H1 (cell line): ENCODE data around the gene FNDC11. TPM values are rescaled to one million over a fixed set of nuclear protein-coding genes. Genes with fewer than 3 reads are reported as not detected.

Experiments
- CTCF ChIA-PET: fragments of 300-600 bp; sonication (Branson Sonifier 250); formaldehyde crosslinking; loops from one replicate; lab custom pipeline; 2021; ENCODE audit not compliant: partially characterized antibody; lab: Charles Lee
- POLR2A ChIA-PET: fragments of 300-600 bp; sonication (Branson Sonifier 250); formaldehyde crosslinking; loops from one replicate; lab custom pipeline; 2021; ENCODE audit warnings: inconsistent platforms; ENCODE audit not compliant: partially characterized antibody; lab: Charles Lee
- DNase-seq, 2 experiments: peaks; one replicate each; pipeline versions ENCODE4 v3.0.0 to v3.0.0-alpha.2; 2010 to 2022; ENCODE audit warnings: low spot score in 2 of 2, low read depth in 1 of 2, mixed read lengths in 1 of 2
- FAIRE-seq: peaks from 2 replicates; lab custom pipeline; 2011; peaks lifted over from hg19 to GRCh38; lab: Jason Lieb, UNC
- H2AFZ ChIP-seq: 2 replicates; pipeline ENCODE4 v1.8.1; 2012; ENCODE audit warnings: low read length, inconsistent platforms
- H2AK5ac ChIP-seq: 2 replicates; pipeline ENCODE4 v1.6.1; 2013; ENCODE audit warnings: low read depth, low read length
- H2BK120ac ChIP-seq: replicated peaks from 2 replicates; pipeline ENCODE3; 2013; ENCODE audit warnings: low read depth, low read length, inconsistent platforms
- H2BK12ac ChIP-seq: 2 replicates; pipeline ENCODE4 v1.6.1; 2013; ENCODE audit warnings: low read depth, low read length
- H2BK15ac ChIP-seq: 2 replicates; pipeline ENCODE4 v1.6.1; 2013; ENCODE audit warnings: low read length
- H2BK20ac ChIP-seq: 2 replicates; pipeline ENCODE4 v1.6.1; 2013; ENCODE audit warnings: low read length
- H2BK5ac ChIP-seq: 2 replicates; pipeline ENCODE4 v1.6.1; 2013; ENCODE audit warnings: low read depth, low read length
- H3K14ac ChIP-seq: 2 replicates; pipeline ENCODE4 v1.6.1; 2013; ENCODE audit warnings: inconsistent platforms; ENCODE audit not compliant: insufficient read length
- H3K18ac ChIP-seq: 2 replicates; pipeline ENCODE4 v1.6.1; 2013; ENCODE audit warnings: low read length; ENCODE audit errors: extremely low read depth
- H3K23ac ChIP-seq: 2 replicates; pipeline ENCODE4 v1.6.1; 2013; ENCODE audit warnings: inconsistent platforms; ENCODE audit not compliant: insufficient read length
- H3K23me2 ChIP-seq: 2 replicates; pipeline ENCODE4 v1.6.1; 2013; ENCODE audit warnings: low read depth, low read length
- H3K27ac ChIP-seq: 2 replicates; pipeline ENCODE4 v1.6.1; 2011; ENCODE audit warnings: low read depth, low read length, inconsistent platforms
- H3K27me3 ChIP-seq, 4 experiments: replicated peaks in 1 of 4; 1 replicate in 1 of 4; 2 replicates in 3 of 4; pipeline versions ENCODE4 v1.6.1 to v1.8.1; 2011 to 2013; ENCODE audit warnings: low read length in 3 of 4, mild to moderate bottlenecking in 3 of 4, inconsistent platforms in 2 of 4, mixed read lengths in 2 of 4, moderate library complexity in 1 of 4; ENCODE audit not compliant: control insufficient read depth in 3 of 4, insufficient read depth in 3 of 4; ENCODE audit errors: extremely low read depth in 1 of 4
- H3K36me3 ChIP-seq, 4 experiments: 2 replicates each; pipeline versions ENCODE4 v1.6.1 to v1.8.1; 2011 to 2013; ENCODE audit warnings: mild to moderate bottlenecking in 4 of 4, low read length in 3 of 4, moderate library complexity in 2 of 4, control low read depth in 1 of 4, inconsistent platforms in 1 of 4; ENCODE audit not compliant: insufficient read depth in 4 of 4, control insufficient read depth in 2 of 4
- H3K4ac ChIP-seq: replicated peaks from 2 replicates; pipeline ENCODE3; 2013; ENCODE audit warnings: low read length, low read depth, mixed read lengths, inconsistent platforms; ENCODE audit not compliant: insufficient read length
- H3K4me1 ChIP-seq, 4 experiments: replicated peaks in 1 of 4; 1 replicate in 1 of 4; 2 replicates in 3 of 4; pipeline versions ENCODE4 v1.6.1 to v1.8.1; 2011 to 2013; ENCODE audit warnings: low read length in 3 of 4, inconsistent platforms in 2 of 4, mixed read lengths in 1 of 4; ENCODE audit not compliant: insufficient read depth in 4 of 4, control insufficient read depth in 3 of 4
- H3K4me2 ChIP-seq, 2 experiments: 2 replicates each; pipeline versions ENCODE4 v1.6.1 to v1.8.1; 2011 to 2013; ENCODE audit warnings: low read depth in 2 of 2, low read length in 2 of 2, control low read depth in 1 of 2, inconsistent platforms in 1 of 2, mild to moderate bottlenecking in 1 of 2; ENCODE audit not compliant: insufficient read depth in 1 of 2
- H3K4me3 ChIP-seq, 4 experiments: fragments of 200-600, 300-600 bp in 1 of 4; sonication (generic), shearing (Covaris generic), sonication (Bioruptor Twin) in 1 of 4; 2 replicates each; pipeline versions ENCODE4 v1.5.1 to v1.8.1; 2011 to 2016; ENCODE audit warnings: low read length in 4 of 4, low read depth in 3 of 4, control low read depth in 2 of 4, inconsistent platforms in 2 of 4, mild to moderate bottlenecking in 2 of 4, mixed read lengths in 1 of 4, moderate library complexity in 1 of 4; ENCODE audit not compliant: insufficient read depth in 2 of 4; ENCODE audit errors: extremely low read depth in 1 of 4
- H3K56ac ChIP-seq: replicated peaks from 2 replicates; pipeline ENCODE3; 2013; ENCODE audit warnings: low read depth, mild to moderate bottlenecking, mixed read lengths, low read length, inconsistent platforms; ENCODE audit not compliant: insufficient read length
- H3K79me1 ChIP-seq: 2 replicates; pipeline ENCODE4 v1.6.1; 2013; ENCODE audit warnings: low read depth, low read length, control low read depth
- H3K79me2 ChIP-seq, 2 experiments: 2 replicates each; pipeline versions ENCODE4 v1.6.1 to v1.8.1; 2012 to 2013; ENCODE audit warnings: low read length in 2 of 2, mild to moderate bottlenecking in 2 of 2, inconsistent platforms in 1 of 2; ENCODE audit not compliant: insufficient read depth in 2 of 2, control insufficient read depth in 1 of 2
- H3K9ac ChIP-seq, 4 experiments: replicated peaks in 1 of 4; 1 replicate in 1 of 4; 2 replicates in 3 of 4; pipeline versions ENCODE4 v1.6.1 to v1.8.1; 2011 to 2013; ENCODE audit warnings: low read depth in 3 of 4, low read length in 3 of 4, control low read depth in 2 of 4, mild to moderate bottlenecking in 2 of 4, moderate library complexity in 2 of 4, inconsistent platforms in 1 of 4; ENCODE audit errors: extremely low read depth in 1 of 4
- H3K9me3 ChIP-seq, 2 experiments: 2 replicates each; pipeline versions ENCODE4 v1.6.1 to v1.8.1; 2012 to 2013; ENCODE audit warnings: mild to moderate bottlenecking in 2 of 2, moderate library complexity in 2 of 2, control low read depth in 1 of 2, inconsistent platforms in 1 of 2, low read depth in 1 of 2, low read length in 1 of 2, mixed read lengths in 1 of 2; ENCODE audit not compliant: insufficient read depth in 2 of 2
- H4K20me1 ChIP-seq, 2 experiments: replicated peaks in 1 of 2; 2 replicates each; pipeline versions ENCODE3 to v1.8.1; 2011 to 2013; ENCODE audit warnings: inconsistent platforms in 2 of 2, low read length in 2 of 2, mild to moderate bottlenecking in 1 of 2; ENCODE audit not compliant: insufficient read depth in 2 of 2, control insufficient read depth in 1 of 2
- H4K5ac ChIP-seq: 2 replicates; pipeline ENCODE4 v1.6.1; 2013; ENCODE audit warnings: low read length, low read depth, mixed read lengths, inconsistent platforms; ENCODE audit not compliant: insufficient read length
- H4K8ac ChIP-seq: 2 replicates; pipeline ENCODE4 v1.8.0; 2013; ENCODE audit warnings: mild to moderate bottlenecking, moderate library complexity, low read length, inconsistent platforms; ENCODE audit not compliant: insufficient read depth; ENCODE audit errors: extremely low read depth
- H4K91ac ChIP-seq: replicated peaks from 2 replicates; pipeline ENCODE3; 2013; ENCODE audit warnings: low read length, mixed read lengths, inconsistent platforms; ENCODE audit not compliant: insufficient read length
- BACH1 ChIP-seq: IDR thresholded peaks from 2 replicates; pipeline ENCODE4 v1.6.1; 2012; ENCODE audit warnings: low read length, improper control_type of control experiment
- BCL11A ChIP-seq, 2 experiments: IDR thresholded peaks; one replicate each; pipeline ENCODE4 v1.6.1; 2011; ENCODE audit warnings: low read depth in 2 of 2, low read length in 2 of 2, mild to moderate bottlenecking in 2 of 2
- CBX5 ChIP-seq: fragments of 300-800, 300-1000 bp; sonication (generic); IDR thresholded peaks from 2 replicates; pipeline ENCODE4 v1.7.1; 2016; ENCODE audit warnings: antibody characterized with exemption, low read length, low read depth
- E2F6 ChIP-seq: IDR thresholded peaks from 2 replicates; pipeline ENCODE4 v1.6.1; 2012; ENCODE audit warnings: inconsistent platforms
- GABPA ChIP-seq: IDR thresholded peaks from 2 replicates; pipeline ENCODE4 v1.6.1; 2011; ENCODE audit warnings: mild to moderate bottlenecking, low read length, moderate library complexity, borderline replicate concordance; ENCODE audit not compliant: insufficient read depth
- GTF2F1 ChIP-seq: IDR thresholded peaks from 2 replicates; pipeline ENCODE4 v1.6.1; 2012; ENCODE audit warnings: low read depth, low read length, improper control_type of control experiment, borderline replicate concordance
- POU5F1 ChIP-seq: IDR thresholded peaks from 2 replicates; pipeline ENCODE4 v1.6.1; 2011; ENCODE audit warnings: low read depth, mild to moderate bottlenecking, low read length, moderate library complexity
- RFX5 ChIP-seq: IDR thresholded peaks from 2 replicates; pipeline ENCODE4 v1.6.1; 2011; ENCODE audit warnings: low read depth, low read length, improper control_type of control experiment, borderline replicate concordance
- SIRT6 ChIP-seq: IDR thresholded peaks from one replicate; pipeline ENCODE4 v1.7.1; 2012; ENCODE audit warnings: low read length, inconsistent platforms
- SUZ12 ChIP-seq: fragments of 200-600 bp; sonication (generic); IDR thresholded peaks from 2 replicates; pipeline ENCODE4 v1.6.1; 2012; ENCODE audit warnings: mild to moderate bottlenecking, inconsistent platforms, low read length, moderate library complexity, mixed read lengths
- TCF12 ChIP-seq: IDR thresholded peaks from 2 replicates; pipeline ENCODE4 v1.6.1; 2011; ENCODE audit warnings: low read depth, mild to moderate bottlenecking, low read length
- TEAD4 ChIP-seq: IDR thresholded peaks from 2 replicates; pipeline ENCODE4 v1.6.1; 2012; ENCODE audit warnings: low read depth, low read length, inconsistent platforms, mixed read lengths
- WGBS, 2 experiments: shearing (Covaris generic) in 1 of 2; methylation state at CpG; one replicate each; pipeline versions ENCODE4 v1.1.6 to v1.1.7; 2013 to 2015; ENCODE audit warnings: low lambda C conversion rate in 2 of 2, mixed read lengths in 2 of 2, inconsistent platforms in 1 of 2, low coverage in 1 of 2, missing lambda C conversion rate in 1 of 2; ENCODE audit not compliant: insufficient replicate concordance in 2 of 2, insufficient coverage in 1 of 2, insufficient read length in 1 of 2; ENCODE audit errors: extremely low coverage in 1 of 2, missing lambda C conversion rate in 1 of 2; 5-methylcytosine and 5-hydroxymethylcytosine counted together
- polyA plus RNA-seq, 7 experiments: library from polyadenylated mRNA; depleted of rRNA in 3 of 7; stranded (reverse) in 5 of 7; unstranded in 2 of 7; fragments of >200 nt in 5 of 7; fragments of 200-250 nt in 2 of 7; gene quantifications; 1 replicate in 5 of 7; 2 replicates in 1 of 7; 4 replicates in 1 of 7; pipeline versions ENCODE4 v1.2.1 to v1.2.3, GENCODE V29; 2011 to 2013; ENCODE audit warnings: missing spikeins in 2 of 7, mixed read lengths in 2 of 7
- total RNA-seq: library from RNA; stranded (reverse); fragmentation: NEBNext Ultra II Directional; extraction: Animal tissue kit (Norgen Biotek cat#: 25700); gene quantifications from 2 replicates; pipeline ENCODE4 v1.2.1, GENCODE V29; 2021

Gene FNDC11
- total and polyA plus RNA-seq, 2 of the 8 experiments (the other 6 are each of a cell fraction or from before 2014, with no cell fraction given), result 2.6 to 8.8 TPM

DNA sequence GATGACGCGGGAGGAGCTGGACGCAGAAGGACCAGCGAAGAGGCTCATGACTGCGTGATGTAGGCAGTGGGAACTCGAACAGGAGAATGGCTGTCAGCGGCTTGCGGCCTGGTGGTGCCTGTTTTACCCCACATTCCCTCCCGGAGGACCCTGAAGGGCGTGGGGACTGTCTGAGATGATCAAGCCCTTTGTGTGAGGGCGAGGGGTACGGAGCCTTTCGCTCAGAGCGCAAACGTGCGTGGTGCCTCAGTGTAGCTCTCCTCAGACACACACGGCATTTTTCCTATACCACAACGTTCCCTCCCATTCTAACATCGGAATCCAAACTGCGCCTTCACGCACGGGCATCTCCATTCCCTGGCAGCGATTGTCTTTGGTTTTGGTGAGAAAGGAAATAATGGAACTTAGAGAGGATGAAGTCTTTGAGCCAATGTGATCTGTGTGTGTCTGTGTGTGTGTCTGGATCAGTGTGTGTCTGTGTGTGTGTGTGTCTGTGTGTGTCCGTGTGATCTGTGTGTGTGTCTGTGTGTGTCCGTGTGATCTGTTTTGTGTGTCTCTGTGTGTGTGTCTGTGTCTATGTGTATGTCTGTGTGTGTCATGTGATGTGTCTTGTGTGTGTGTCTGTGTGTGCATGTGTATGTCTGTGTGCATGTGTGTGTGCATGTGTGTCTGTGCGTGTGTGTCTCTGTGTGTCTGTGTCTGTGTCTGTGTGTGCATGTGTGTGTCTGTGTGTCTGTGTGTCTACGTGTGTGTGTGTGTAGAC lies 22.1 kb upstream of the FNDC11 start:
- no peak overlapping the region for H4K5ac ChIP-seq
- WGBS, 2 experiments, result 92% methylated on average over 27 of the region's 27 CpGs; no CpG with 5 or more reads in 1 of the 2 experiments
- ChIA-PET CTCF (interaction anchor here (1.1 to 1.5 kb wide), 4 partner anchors 9 to 223 kb away, joined by 3 to 5 read pairs (median 3); no protein-coding TSS in a partner anchor), POLR2A (interaction anchor here (1.2 to 7.8 kb wide), 2 partner anchors 10 to 30 kb away, joined by 3 to 59 read pairs; partner anchors contain the start of gene PPDPF)
- H3K56ac ChIP-seq, result peak overlapping the region; percentile 77
- H4K20me1 ChIP-seq, result peaks cover 0 to 3% of the 10 kb centered on the region in 2 experiments
- FAIRE-seq, result no peak
- H2BK120ac ChIP-seq, result no peak overlapping the region
- H3K4ac ChIP-seq, result peak overlapping the region; percentile 53
- H3K79me1 ChIP-seq, result no peaks in the 10 kb centered on the region; the same call in 1 of the 2 replicates
- 0 out of 2 replicates have a peak overlapping the region, but pooled peaks have one; percentile 5 for H2BK15ac ChIP-seq
- H3K9ac ChIP-seq, result no peak overlapping the region
- peak overlapping the region; percentile 55 for H4K91ac ChIP-seq
- H4K8ac ChIP-seq, result no peak overlapping the region; the same call in 1 of the 2 replicates
- no peaks in the 10 kb centered on the region for H3K27me3 ChIP-seq
- peak overlapping the region; percentile 55 for H2BK5ac ChIP-seq
- H2AFZ ChIP-seq, result no peak overlapping the region
- H3K23me2 ChIP-seq, result peaks cover 3% of the 10 kb centered on the region; the same call in 1 of the 2 replicates
- H3K79me2 ChIP-seq, result no peaks in the 10 kb centered on the region
- H3K9me3 ChIP-seq, result no peaks in the 10 kb centered on the region
- H3K14ac ChIP-seq, result no peak overlapping the region
- H3K27ac ChIP-seq, result no peak overlapping the region
- H2BK12ac ChIP-seq, result peak overlapping the region; percentile 60; the same call in 1 of the 2 replicates
- H3K36me3 ChIP-seq, result no peaks in the 10 kb centered on the region
- peak overlapping the region; percentile 92; the same call in 1 of the 2 replicates for H2BK20ac ChIP-seq
- H3K4me3 ChIP-seq, result no peak overlapping the region
- no peak overlapping the region for H3K23ac ChIP-seq
- peak overlapping the region; percentile 83; the same call in 1 of the 2 replicates for H2AK5ac ChIP-seq
- DNase-seq, result peak in 1 of 2 experiments; percentile 44
- no peak overlapping the region for H3K4me2 ChIP-seq
- H3K4me1 ChIP-seq, result peaks cover 0 to 14% (median 3%) of the 10 kb centered on the region in 4 experiments; a peak in 5 of 7 replicates
- no peak overlapping the region for H3K18ac ChIP-seq
- TF ChIP-seq GABPA (no peak), TCF12 (no peak), TEAD4 (no peak), POU5F1 (no peak), CBX5 (no peak), BACH1 (no peak), E2F6 (no peak), SIRT6 (no peak), BCL11A (IDR thresholded peaks at IDR 0.05; ENCODE audit: low read depth in 2 of 2, low read length in 2 of 2) (no peak), SUZ12 (no peak), GTF2F1 (no peak), RFX5 (no peak)
